COLO668 (cell line): ENCODE results near the gene DUSP6.

Experiments used
- DNase-seq: peaks from one replicate; lab custom pipeline; 2025; ENCODE audit not compliant: unreplicated experiment; lab: John Stamatoyannopoulos, UW

Gene DUSP6

GRCh38 chr12:89305373-89305772, 46.9 kb downstream of the DUSP6 start:
- DNase-seq = no peak

DNA sequence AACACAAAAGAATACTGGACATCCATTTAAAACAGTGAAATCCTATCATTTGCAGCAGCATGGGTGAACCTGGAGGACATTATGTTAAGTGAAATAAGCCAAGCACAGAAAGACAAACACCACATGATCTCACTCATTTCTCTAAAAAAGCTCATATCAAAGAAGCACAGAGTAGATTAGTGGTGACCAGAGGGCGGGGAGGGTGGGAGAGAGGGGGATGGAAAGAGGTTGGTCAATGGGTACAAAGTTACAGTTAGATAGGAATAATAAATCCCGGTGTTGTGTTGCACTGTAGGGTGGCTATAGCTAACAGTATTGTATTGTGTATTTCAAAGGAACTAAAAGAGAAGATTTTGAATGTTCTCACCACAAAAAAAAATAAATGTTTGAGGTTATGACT, 52.4 kb downstream of the DUSP6 start:
- DNase-seq = no peak

GRCh38 chr12:89299417-89299816, 52.9 kb downstream of the DUSP6 start:
- no peak for DNase-seq
